Tibial artery (tissue), 4 donors: ENCODE data around the gene CYGB.
A peak's percentile ranks its signal among the peaks of the same experiment; 100 is the strongest.
"Not testable (repeated sequence)": the region's sequence is repeated elsewhere in the genome, so short reads cannot be mapped to it uniquely, and the experiment has no call there.

ENCODE experiments used
- DNase-seq, 2 donors: peaks; one replicate each; pipeline ENCODE4 v3.0.0-alpha.2; 2019
- H3K27ac ChIP-seq, 2 donors: fragments of 200-600 bp; sonication (generic) in 1 of 2; 1 replicate in 1 of 2; 2 replicates in 1 of 2; pipeline ENCODE4 v1.5.1; 2018 to 2019; ENCODE audit warnings: mild to moderate bottlenecking in 1 of 2
- H3K27me3 ChIP-seq, 2 donors: fragments of 200-600 bp; sonication (generic) in 1 of 2; one replicate each; pipeline versions ENCODE4 v1.5.1 to v1.6.0; 2016 to 2019
- H3K36me3 ChIP-seq, 3 donors: fragments of 200-600 bp; sonication (generic) in 2 of 3; one replicate each; pipeline ENCODE4 v1.5.1; 2016 to 2019; ENCODE audit warnings: mild to moderate bottlenecking in 2 of 3
- H3K4me1 ChIP-seq, 4 donors: fragments of 200-600 bp; sonication (generic) in 2 of 4; 1 replicate in 3 of 4; 2 replicates in 1 of 4; pipeline ENCODE4 v1.5.1; 2016 to 2019
- H3K4me3 ChIP-seq, 2 donors: fragments of 200-600 bp; sonication (generic) in 1 of 2; 1 replicate in 1 of 2; 2 replicates in 1 of 2; pipeline ENCODE4 v1.5.1; 2018 to 2019; ENCODE audit warnings: mild to moderate bottlenecking in 2 of 2
- H3K9me3 ChIP-seq, 3 donors: fragments of 200-600 bp; sonication (generic) in 1 of 3; one replicate each; pipeline ENCODE4 v1.5.1; 2016 to 2019
- CTCF ChIP-seq, 2 experiments: fragments of 200-600 bp in 1 of 2; fragments of 450-650 bp in 1 of 2; IDR thresholded peaks; one replicate each; pipeline ENCODE4 v1.5.1; 2017 to 2019; ENCODE audit warnings: antibody characterized with exemption in 2 of 2, mild to moderate bottlenecking in 1 of 2, moderate library complexity in 1 of 2
- intact Hi-C: fragments of 100-400 bp; cut with DNase I; formaldehyde crosslinking; loops from one replicate; pipeline ENCODE4 v1.15.0; 2023; ENCODE audit warnings: low total_unique reads

The CYGB gene

GRCh38 chr17:76528528-76529223 lies 8.8 kb downstream of the CYGB start:
- Histone ChIP-seq H3K36me3 (no peaks in the 10 kb centered on the region), H3K9me3 (no peaks in the 10 kb centered on the region), H3K27me3 (peaks cover 0 to 3% of the 10 kb centered on the region in 2 donors), H3K27ac (peak overlapping the region; percentile 81 to 83), H3K4me1 (peaks cover 0 to 48% (median 38%) of the 10 kb centered on the region in 4 donors), H3K4me3 (no peak overlapping the region)
- intact Hi-C loops, result loop anchor here (10.0 kb wide), 1 partner anchor 186 kb away; the partner anchor contains the start of gene MXRA7
- TF ChIP-seq CTCF (IDR thresholded peaks at IDR 0.05), result no peak
- DNase-seq, result peak; percentile 71 to 77

DNA sequence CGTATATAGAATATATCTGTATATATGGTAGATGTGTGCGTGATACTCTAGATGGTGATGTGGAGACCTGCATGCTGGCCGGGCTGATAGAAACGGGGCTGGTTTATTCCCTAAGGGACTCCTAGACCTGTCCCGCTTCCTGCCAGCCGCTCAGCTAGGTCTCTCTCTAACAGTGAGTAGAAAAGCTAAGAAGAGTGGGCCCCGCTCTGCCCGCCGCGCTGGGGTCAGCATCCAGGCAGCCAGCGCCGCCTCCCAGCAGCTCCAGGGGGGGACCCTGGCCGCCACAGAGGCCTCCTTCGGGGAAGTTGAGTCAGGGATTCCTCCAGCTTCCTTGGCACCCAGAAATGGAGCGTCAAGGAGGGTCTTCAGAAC lies 9.4 kb downstream of the CYGB start:
- DNase-seq, result no peak

GRCh38 chr17:76527430-76528111 lies 9.9 kb downstream of the CYGB start:
- intact Hi-C loops, result loop anchor here (10.0 kb wide), 1 partner anchor 187 kb away; the partner anchor contains the start of gene MXRA7

More for the DNA sequence above, 9.4 kb downstream of the CYGB start:
- no peaks in the 10 kb centered on the region for H3K9me3 ChIP-seq
- TF ChIP-seq CTCF (IDR thresholded peaks at IDR 0.05), result no peak
- intact Hi-C loops, result loop anchor here (10.0 kb wide), 1 partner anchor 187 kb away; the partner anchor contains the start of gene MXRA7
- peaks cover 0 to 9% of the 10 kb centered on the region in 2 donors for H3K27me3 ChIP-seq
- H3K4me1 ChIP-seq, result peaks cover 0 to 51% (median 38%) of the 10 kb centered on the region in 4 donors
- peak overlapping the region; percentile 81 to 83 for H3K27ac ChIP-seq
- no peak overlapping the region for H3K4me3 ChIP-seq
- H3K36me3 ChIP-seq, result no peaks in the 10 kb centered on the region

DNA sequence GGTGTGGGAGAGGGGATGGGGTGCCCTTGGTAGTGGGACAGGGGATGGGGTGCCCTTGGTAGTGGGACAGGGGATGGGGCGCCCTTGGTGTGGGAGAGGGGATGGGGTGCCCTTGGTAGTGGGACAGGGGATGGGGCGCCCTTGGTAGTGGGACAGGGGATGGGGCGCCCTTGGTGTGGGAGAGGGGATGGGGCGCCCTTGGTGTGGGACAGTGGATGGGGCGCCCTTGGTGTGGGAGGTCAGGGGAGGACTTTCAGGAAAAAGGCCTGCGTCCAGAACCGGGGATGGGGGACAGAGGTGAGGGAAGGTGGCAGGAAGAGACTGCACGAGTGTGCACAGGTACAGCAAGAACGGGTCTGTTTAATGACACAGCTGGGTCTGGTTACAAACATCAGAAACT lies 10.5 kb downstream of the CYGB start:
- H3K4me3 ChIP-seq, H3K36me3 ChIP-seq, H3K9me3 ChIP-seq, DNase-seq: not testable (repeated sequence)
- intact Hi-C loops, result loop anchor here (10.0 kb wide), 1 partner anchor 188 kb away; the partner anchor contains the start of gene MXRA7
- Histone ChIP-seq H3K27ac (peak overlapping the region; percentile 81 to 83), H3K27me3 (peaks cover 0 to 18% of the 10 kb centered on the region in 2 donors), H3K4me1 (peaks cover 0 to 52% (median 38%) of the 10 kb centered on the region in 4 donors)

More at GRCh38 chr17:76527430-76528111, 9.9 kb downstream of the CYGB start:
- peaks cover 0 to 52% (median 38%) of the 10 kb centered on the region in 4 donors for H3K4me1 ChIP-seq
- no peak for DNase-seq
- peak overlapping the region; percentile 81 to 83 for H3K27ac ChIP-seq
- no peaks in the 10 kb centered on the region for H3K36me3 ChIP-seq
- H3K27me3 ChIP-seq, result peaks cover 0 to 13% of the 10 kb centered on the region in 2 donors
- H3K9me3 ChIP-seq, result no peaks in the 10 kb centered on the region
- TF ChIP-seq CTCF (IDR thresholded peaks at IDR 0.05), result peak in 1 of 2 experiments; percentile 14
- H3K4me3 ChIP-seq, result no peak overlapping the region

GRCh38 chr17:76525513-76525833 lies 12.0 kb downstream of the CYGB start:
- H3K27ac ChIP-seq, H3K9me3 ChIP-seq, H3K36me3 ChIP-seq, DNase-seq, H3K4me3 ChIP-seq: not testable (repeated sequence)
- Histone ChIP-seq H3K4me1 (peaks cover 0 to 43% (median 31%) of the 10 kb centered on the region in 4 donors), H3K27me3 (peaks cover 0 to 34% of the 10 kb centered on the region in 2 donors)
- intact Hi-C loops, result loop anchor here (10.0 kb wide), 1 partner anchor 189 kb away; the partner anchor contains the start of gene MXRA7

- H3K36me3 ChIP-seq, result no peaks in the 10 kb centered on the region
- H3K4me1 ChIP-seq, result peaks cover 0 to 36% (median 25%) of the 10 kb centered on the region in 4 donors
- TF ChIP-seq CTCF (IDR thresholded peaks at IDR 0.05), result no peak
- DNase-seq, result no peak
- peaks cover 0 to 38% of the 10 kb centered on the region in 2 donors for H3K27me3 ChIP-seq
- H3K9me3 ChIP-seq, result no peaks in the 10 kb centered on the region
- no peak overlapping the region for H3K4me3 ChIP-seq
- H3K27ac ChIP-seq, result peak overlapping the region in 1 of 2 donors; percentile 1
- intact Hi-C loops, result loop anchor here (10.0 kb wide), 1 partner anchor 190 kb away; the partner anchor contains the start of gene MXRA7
Measured at GRCh38 chr17:76524598-76525512, 12.7 kb downstream of the CYGB start.
